Hindlimb muscle (tissue), 1 donor: Measurements from ENCODE around the gene LMX1A. TPM values are rescaled to one million over a fixed set of nuclear protein-coding genes. Genes with fewer than 3 reads are reported as not detected.

Source experiments
- DNase-seq: peaks from one replicate; pipeline ENCODE4 v3.0.0-alpha.2; 2013
- polyA plus RNA-seq: library from polyadenylated mRNA; unstranded; fragments of 120-200 nt; gene quantifications from one replicate; pipeline ENCODE4 v1.2.1, GENCODE V29; 2013; ENCODE audit not compliant: insufficient read length

LMX1A gene
- polyA plus RNA-seq = 1.3 TPM

- DNase-seq = peak; percentile 49
Measured at GRCh38 chr1:165355977-165356811, at the start of gene LMX1A. TSS of gene LMX1A (minus strand) at chr1:165356715. CDS start at chr1:165355559, 1,156 bp downstream.

- no peak for DNase-seq
Measured at GRCh38 chr1:165403835-165404482, 47.4 kb upstream of the LMX1A start.

GRCh38 chr1:165402517-165403111 lies 46.1 kb upstream of the LMX1A start:
- no peak for DNase-seq

- no peak for DNase-seq
Measured at GRCh38 chr1:165397944-165398343, 41.4 kb upstream of the LMX1A start.

GRCh38 chr1:165395901-165396300 lies 39.4 kb upstream of the LMX1A start:
- no peak for DNase-seq

GRCh38 chr1:165395478-165395877 lies 39.0 kb upstream of the LMX1A start:
- no peak for DNase-seq

- peak; percentile 90 for DNase-seq
Measured at GRCh38 chr1:165392634-165393571, 36.4 kb upstream of the LMX1A start.

- DNase-seq = no peak
Measured at GRCh38 chr1:165389609-165390008, 33.1 kb upstream of the LMX1A start.

GRCh38 chr1:165387961-165388360 lies 31.4 kb upstream of the LMX1A start:
- DNase-seq = no peak

GRCh38 chr1:165387505-165387904 lies 31.0 kb upstream of the LMX1A start:
- no peak for DNase-seq

GRCh38 chr1:165383599-165384405 lies 27.3 kb upstream of the LMX1A start:
- DNase-seq = no peak

DNA sequence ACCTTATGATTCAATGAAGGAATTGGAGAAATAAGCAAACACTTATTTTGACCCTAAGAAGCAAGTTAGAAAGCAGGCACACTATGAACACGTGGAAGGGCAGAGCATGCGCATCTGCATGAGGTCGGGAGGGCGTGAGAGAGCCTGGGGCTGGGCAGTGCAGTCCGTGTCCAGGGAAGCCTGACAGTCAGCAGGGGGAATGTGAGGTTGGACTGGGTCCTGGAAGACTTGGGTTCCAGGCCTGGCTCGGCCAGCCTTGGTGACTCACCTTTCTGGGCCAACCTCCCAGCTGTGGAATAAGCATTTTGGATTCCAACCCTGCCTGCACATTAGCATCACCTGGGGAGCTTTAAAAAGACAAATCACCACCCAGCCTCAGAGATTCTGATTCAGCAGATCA lies 26.6 kb upstream of the LMX1A start:
- peak; percentile 77 for DNase-seq

DNA sequence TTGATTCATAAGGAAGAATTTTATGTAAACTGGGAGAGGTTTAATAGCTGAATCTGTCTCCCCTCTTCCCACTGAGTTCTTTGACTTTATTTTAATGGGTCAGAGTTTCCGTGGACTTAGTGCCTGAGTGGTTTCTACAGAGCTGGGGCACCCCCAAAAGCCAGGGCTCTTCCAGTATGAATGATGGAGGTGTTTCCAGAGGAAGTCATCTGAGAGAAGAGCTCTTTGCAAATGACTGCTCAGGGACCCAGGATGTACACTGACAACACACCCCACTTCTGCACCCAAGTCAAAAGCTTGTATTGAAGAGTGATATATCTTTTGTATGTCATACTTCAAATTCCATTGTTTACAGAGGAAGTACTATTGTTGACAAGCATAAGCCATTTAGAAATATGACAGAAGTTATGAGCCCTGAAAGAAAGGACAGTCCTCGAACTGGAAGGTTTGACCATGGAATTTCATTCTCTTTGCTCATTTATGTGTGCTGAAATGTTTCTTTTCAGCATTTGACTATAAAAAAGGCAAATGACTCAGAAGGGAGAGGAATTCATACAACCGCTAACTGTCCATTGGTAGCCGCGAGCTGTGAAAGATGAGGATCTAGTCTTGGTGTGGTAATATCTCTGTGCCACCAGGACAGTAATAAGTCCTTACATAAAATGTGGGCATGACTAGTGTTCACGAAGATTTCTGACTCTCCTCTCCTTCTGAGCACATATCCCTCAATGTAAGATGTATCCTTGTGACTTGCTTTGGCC lies 25.4 kb upstream of the LMX1A start:
- DNase-seq = no peak

GRCh38 chr1:165376811-165377311 lies 20.3 kb upstream of the LMX1A start:
- no peak for DNase-seq

DNA sequence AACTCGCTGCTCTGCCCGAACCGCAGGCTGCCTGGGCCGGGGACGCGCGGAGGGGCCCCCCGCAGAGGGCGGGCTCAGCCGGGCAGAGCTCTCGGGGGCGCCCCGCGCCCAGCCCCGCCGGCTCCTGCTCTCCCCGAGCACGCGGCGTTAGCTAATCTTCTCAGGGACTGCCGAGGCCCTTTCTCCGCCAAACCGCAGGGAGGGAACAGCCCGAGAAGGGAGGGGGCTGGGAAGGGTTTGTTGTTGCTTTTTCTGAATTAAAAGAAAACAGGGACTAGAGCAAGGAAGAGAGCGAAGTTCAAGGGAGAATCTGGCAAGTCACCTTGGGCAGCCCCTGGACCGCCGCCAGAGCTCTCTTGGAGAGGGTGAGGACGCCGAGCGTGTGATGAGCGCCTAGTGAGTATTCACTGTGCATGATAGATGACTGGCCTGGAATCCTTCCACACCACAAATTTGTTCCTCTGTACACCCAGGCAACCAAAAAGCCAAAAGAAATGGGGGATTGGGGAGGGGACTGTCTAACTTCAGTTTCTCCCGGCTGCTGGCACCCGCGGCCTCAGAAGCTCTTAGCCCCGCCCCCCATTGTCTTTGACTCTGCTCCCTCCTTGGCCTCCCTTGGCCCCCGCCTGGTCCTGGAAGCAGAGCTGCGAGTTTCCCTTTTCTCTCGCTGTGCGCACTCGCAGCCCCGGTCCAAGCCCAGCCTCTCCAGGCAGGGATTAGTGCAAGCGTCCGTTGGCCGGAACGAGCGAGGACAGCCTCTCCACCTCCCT lies 19.7 kb upstream of the LMX1A start:
- peak; percentile 96 for DNase-seq

- no peak for DNase-seq
Measured at GRCh38 chr1:165375623-165376022, 19.1 kb upstream of the LMX1A start.

GRCh38 chr1:165371588-165372225 lies 15.2 kb upstream of the LMX1A start:
- no peak for DNase-seq

DNA sequence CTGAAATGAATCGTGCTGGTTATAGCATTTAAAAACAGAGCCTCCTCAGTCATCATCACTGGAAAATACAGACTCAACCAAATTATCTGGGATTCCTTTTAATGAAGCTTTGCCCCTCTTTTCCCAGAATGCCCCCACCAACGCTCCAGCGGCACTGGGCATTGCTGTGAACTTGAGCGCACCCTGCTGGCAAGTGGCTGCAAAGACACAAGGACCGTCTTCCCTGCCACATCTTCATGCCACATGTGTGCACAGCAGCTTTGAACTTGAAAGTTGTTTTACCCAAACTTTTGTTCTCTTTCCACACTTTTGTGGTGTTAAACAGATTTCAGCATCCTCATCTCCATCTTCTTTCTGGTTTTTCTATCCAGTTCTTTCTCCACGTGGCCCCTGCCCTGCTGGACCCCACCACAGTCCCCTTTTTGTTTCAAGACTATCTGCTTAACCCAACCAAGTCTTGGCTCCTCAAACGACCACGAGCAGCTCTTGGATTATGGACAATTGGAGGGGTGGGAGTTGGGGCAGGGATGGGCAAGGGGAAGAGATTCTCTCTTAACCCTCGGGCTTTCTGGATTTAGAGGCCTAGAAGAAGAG lies 12.8 kb upstream of the LMX1A start:
- no peak for DNase-seq
